GM12801 (cell line): ENCODE measurements around the gene ATAD3B.

Experiments used
- TF ChIP-seq, protein P1 (sequence below): IDR thresholded peaks from one replicate; pipeline ENCODE4 v1.5.1; 2011; ENCODE audit warnings: control low read depth; ENCODE audit not compliant: insufficient read length; ENCODE audit errors: extremely low read depth

Gene ATAD3B

DNA sequence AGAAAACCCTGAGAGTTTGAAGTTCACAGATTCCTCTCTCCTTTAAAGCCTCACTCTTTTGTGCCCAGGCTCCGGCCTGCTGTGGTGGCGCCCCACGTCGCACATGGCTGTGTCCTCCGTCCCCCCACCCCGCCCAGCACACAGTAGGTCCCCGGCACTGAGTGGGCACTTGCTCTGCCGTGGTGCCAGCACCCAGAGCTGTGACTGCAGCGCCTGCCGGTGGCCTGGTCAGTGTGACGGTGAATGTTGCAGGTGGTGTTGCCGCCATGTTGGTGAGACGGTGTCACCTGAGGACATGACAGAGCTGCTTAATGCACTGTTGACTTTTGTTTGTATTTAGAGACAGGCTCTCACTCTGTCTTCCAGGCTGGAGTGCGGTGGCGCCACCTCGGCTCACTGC is 18.7 kb upstream of the ATAD3B start:
- TF ChIP-seq, protein P1, sequence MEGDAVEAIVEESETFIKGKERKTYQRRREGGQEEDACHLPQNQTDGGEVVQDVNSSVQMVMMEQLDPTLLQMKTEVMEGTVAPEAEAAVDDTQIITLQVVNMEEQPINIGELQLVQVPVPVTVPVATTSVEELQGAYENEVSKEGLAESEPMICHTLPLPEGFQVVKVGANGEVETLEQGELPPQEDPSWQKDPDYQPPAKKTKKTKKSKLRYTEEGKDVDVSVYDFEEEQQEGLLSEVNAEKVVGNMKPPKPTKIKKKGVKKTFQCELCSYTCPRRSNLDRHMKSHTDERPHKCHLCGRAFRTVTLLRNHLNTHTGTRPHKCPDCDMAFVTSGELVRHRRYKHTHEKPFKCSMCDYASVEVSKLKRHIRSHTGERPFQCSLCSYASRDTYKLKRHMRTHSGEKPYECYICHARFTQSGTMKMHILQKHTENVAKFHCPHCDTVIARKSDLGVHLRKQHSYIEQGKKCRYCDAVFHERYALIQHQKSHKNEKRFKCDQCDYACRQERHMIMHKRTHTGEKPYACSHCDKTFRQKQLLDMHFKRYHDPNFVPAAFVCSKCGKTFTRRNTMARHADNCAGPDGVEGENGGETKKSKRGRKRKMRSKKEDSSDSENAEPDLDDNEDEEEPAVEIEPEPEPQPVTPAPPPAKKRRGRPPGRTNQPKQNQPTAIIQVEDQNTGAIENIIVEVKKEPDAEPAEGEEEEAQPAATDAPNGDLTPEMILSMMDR = no peak

DNA sequence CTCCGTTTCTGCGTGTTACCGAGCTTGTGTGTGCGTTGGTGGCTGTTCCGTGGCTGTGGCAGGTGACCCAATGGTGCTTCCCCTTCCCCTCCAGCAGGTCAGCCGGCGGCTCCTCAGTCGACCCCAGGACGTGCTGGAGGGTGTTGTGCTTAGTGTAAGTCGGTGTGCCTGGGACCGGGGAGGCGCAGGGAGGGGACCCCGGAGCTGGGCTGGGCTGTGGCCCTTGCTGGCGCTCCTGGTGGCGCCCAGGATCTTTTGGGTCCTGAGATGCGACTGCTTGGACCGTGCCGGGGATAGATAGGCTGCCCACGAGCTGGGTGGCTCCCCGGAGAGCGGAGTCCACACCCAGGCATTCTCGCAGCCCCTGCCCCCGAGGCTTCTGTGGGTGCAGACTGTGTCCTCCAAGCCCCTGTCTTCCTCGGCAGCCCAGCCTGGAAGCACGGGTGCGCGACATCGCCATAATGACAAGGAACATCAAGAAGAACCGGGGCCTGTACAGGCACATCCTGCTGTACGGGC is 16.1 kb upstream of the ATAD3B start:
- TF ChIP-seq, protein P1 = no peak

DNA sequence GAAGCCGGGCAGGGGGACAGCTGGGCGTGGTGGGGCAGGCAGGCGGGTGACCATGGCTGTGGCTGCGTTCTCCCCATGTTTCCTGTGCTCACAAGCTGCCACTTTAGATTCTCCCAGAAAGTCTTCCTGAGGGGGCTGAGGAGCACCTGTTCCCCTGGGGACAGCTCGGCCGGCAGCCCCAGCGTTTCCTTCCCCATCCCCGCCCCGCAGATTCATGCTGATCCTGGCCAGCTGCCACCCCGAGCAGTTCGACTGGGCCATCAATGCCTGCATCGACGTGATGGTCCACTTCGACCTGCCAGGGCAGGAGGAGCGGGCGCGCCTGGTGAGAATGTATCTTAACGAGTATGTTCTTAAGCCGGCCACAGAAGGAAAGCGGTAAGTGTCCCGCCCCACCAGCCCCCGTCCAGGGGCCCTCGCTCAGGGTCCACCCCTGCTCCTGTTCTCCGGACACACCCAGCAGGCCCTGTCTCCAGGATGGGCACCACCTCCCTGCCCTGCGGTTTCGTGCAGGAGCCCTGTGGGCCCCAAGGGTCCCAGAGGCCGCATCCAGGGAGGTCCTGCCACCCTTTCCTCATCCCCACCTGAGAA is 10.9 kb upstream of the ATAD3B start:
- TF ChIP-seq, protein P1 = no peak

DNA sequence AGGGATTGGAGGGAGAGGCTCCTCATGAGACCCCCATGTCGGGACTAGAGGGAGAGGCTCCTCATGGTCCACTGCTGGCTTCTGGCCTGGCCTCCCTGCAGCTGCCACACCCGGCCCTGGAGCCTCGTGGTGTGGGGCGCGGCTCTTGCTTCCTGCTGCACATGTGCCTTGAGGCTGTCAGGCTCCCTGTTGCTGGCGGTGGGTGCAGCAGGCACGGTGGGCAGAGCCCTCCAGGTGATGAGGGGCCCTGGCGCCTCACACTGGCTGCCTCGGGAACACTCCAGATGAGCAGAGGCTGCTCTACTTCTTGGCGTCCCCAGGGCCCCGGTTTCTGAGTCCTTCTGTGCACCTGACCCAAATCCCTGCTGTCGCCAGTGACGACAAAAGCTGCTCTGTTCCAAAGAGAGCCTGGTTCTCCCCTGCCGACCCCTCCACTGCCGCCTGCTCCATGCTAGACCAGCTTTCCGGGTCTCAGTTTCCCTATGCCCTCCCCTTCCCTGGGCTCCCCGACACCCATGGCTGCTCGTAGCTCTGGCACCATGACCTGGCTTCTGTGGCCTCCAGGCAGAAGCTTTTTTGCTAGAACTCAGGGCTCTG is 9.7 kb upstream of the ATAD3B start:
- TF ChIP-seq, protein P1 = no peak

DNA sequence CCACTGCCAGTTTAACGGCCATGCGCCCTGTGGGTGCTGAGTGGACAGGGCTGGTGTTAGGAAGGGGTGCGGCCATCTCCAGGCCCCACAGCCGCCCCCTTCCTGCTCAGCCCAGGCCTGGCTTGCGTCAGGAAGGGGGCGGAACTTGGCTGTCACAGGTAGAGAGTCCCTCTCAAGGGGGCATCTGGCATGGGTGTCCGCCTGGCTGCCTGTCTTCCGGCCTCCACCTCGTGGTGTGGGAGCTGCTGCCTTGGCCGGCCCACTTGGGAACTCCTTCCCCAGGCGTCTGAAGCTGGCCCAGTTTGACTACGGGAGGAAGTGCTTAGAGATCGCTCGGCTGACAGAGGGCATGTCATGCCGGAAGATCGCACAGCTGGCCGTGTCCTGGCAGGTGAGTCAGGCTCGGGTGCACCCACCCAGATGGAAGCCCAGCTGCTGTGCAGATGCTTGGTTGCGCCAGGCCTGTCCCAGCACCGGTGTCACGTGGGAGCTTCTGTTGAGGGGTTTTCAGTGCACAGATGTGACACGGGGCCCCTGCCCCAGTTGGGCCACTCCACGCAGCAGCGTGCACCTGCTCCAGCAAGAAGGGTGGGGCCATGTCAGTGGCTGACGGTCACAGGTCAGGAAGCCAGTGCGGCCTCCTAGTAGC is 9.1 kb upstream of the ATAD3B start:
- TF ChIP-seq, protein P1 = no peak

DNA sequence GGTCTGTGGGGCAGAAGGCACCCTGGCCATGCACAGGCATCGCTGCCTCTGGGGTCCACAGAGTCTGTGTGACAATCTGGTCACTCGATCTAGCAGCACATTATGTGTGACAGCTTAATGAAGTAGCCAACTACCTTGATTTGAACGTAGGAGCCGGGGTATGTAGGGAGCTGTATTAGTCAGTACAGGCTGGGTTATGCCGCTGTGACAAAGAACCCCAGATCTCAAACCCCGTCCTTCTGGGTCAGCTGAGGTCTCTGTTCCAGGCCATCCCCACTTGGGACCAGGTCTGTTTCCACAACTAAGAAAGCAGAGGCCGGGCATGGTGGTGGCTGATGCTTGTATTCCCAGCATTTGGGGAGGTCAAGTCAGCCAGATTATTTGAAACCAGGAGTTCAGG is 8.3 kb upstream of the ATAD3B start:
- TF ChIP-seq, protein P1 = no peak

DNA sequence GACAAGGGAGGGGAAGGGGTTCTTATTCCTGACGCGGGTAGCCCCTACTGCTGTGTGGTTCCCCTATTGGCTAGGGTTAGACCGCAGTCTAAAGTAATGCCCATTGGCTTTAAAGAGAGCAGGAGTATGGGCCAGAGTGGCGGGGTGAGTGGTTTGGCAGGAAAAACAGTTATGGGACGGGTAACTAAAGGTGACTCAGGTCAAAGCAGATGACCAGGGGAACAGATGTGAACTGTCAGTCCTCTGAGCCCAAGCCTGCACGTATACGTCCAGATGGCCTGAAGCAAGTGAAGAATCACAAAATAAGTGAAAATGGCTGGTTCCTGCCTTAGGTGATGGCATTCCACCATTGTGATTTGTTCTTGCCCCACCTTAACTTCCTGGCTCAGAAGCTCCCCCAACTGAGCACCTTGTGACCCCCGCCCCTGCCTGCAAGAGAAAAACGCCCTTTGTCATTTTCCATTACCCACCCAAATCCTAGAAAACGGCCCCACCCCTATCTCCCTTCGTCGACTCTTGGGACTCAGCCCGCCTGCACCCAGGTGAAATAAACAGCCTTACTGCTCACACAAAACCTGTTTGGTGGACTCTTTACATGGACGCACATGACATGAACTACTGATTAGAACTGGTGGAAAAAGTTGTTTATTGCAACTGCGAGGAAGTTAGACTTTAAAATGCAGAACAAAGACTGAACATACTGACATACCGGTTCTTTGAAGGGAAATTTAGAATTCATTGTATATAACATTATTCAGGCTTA is 758 bp upstream of the ATAD3B start:
- TF ChIP-seq, protein P1 = no peak
